Suprapubic skin (tissue), 3 donors: ENCODE results near the gene LRRC53.

ENCODE experiments used
- CTCF ChIP-seq, 2 donors: fragments of 200-600 bp in 1 of 2; fragments of 450-650 bp in 1 of 2; sonication (generic) in 1 of 2; IDR thresholded peaks; one replicate each; pipeline ENCODE4 v1.5.1; 2016 to 2019; ENCODE audit warnings: antibody characterized with exemption in 2 of 2, mild to moderate bottlenecking in 1 of 2, moderate library complexity in 1 of 2
- POLR2A ChIP-seq, 2 donors: fragments of 450-650 bp; IDR thresholded peaks; one replicate each; pipeline ENCODE4 v1.6.1; 2017; ENCODE audit warnings: antibody characterized with exemption in 2 of 2, mild to moderate bottlenecking in 2 of 2, moderate library complexity in 2 of 2

GRCh38 chr1:74526708-74527107 lies 14.3 kb upstream of the LRRC53 start:
- no peak for TF ChIP-seq POLR2A (IDR thresholded peaks at IDR 0.05)
- no peak for TF ChIP-seq CTCF (IDR thresholded peaks at IDR 0.05)
